GM18868 (cell line): Measurements from ENCODE around the gene PGAP1.

ENCODE experiments used
- ATAC-seq: cut with Tn5 transposase; IDR thresholded peaks from one replicate; pipeline ENCODE4 v1.9.1; 2021; ENCODE audit warnings: mild to moderate bottlenecking, moderate library complexity; ENCODE audit not compliant: unreplicated experiment

PGAP1 gene

DNA sequence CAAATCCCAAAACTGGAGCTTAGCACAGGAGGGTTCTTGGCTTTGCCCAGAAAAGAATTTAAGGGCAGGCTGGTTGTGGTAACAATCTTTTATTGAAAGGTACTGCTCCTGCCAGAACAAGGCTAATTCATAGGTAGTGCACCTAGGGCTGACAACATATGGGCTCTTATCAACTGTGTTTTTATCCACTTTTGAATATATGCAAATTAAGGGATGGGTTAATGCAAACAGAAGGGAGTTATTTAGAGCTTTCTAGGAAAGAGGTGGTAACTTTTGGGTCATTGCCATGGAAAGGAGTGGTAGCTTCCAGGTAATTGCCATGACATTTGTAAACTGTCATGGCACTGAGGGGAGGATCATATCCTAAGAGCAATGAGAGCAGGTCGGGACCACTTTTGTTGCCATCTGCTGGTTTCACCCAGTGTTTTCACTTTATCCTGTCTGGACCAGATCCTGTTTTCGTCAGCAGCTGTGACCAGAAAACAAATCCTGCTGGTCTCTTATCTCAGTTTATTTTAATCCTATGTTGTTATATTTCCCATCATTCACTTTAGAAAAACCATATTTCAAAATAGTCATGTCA lies 118.3 kb downstream of the PGAP1 start:
- no peak for ATAC-seq

DNA sequence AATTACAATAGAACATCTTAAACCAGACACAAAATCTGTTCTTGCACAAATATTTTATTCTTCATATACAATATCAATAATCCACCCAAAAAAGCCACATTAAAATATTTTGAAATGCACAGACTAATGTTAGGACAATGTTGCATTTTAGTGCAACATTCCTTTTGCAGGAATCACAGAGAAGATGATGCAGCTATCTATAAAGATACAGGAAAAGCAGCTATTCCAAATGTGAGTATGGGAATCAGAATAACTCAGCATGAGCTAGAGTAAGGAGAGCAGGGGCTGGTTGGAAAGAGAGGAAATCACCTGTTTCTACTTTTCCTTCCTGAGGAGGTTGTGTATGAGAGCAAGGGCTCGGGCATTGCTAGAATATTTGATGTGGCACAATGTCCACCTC lies 122.1 kb downstream of the PGAP1 start:
- no peak for ATAC-seq

DNA sequence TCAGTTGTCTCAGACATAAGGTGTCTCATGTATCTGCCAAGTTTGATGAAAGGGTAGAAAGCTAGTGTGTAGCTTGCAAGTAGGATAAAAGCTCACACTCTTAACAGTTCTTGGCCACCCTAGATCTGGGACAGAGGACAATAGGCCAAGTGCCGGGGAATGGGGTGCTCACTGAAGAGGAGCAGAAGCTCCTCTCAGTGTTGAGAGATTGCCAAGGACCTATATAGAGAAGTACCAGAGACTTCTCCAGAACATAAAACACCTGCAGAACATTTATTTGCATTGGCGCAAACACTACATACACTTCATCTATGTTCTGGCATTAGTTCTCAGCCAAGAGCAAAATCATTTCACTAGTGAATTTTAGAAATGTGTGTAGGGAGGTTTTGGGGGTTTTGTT lies 124.1 kb downstream of the PGAP1 start:
- no peak for ATAC-seq

DNA sequence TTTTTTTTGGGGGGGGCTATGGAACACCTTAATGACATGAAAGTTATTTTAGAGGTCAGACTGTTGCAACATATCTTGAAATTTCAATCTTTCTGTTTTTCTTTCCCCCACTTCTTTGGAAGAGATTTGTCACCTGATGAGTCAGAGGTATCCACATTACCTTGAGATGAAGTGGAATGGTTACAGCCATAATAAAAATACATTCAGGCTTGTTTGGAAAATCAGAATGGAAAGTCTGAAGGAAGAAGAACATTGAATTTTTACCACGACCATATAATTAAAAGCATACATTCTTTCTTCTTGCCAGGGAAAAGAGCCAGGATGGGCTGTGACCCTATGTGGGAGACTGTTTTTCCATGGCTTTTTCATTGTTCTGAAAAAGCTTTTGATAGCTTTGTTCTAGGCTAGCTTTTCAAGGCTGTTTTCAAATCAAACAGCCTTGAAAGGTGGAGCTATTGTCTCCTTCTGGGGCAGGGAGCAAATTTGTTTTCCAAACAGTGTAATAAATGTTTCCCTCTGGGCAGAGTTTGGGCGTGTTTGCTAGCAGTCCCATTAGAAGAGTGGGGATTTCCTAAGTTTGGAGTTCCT lies 124.7 kb downstream of the PGAP1 start:
- ATAC-seq = no peak

DNA sequence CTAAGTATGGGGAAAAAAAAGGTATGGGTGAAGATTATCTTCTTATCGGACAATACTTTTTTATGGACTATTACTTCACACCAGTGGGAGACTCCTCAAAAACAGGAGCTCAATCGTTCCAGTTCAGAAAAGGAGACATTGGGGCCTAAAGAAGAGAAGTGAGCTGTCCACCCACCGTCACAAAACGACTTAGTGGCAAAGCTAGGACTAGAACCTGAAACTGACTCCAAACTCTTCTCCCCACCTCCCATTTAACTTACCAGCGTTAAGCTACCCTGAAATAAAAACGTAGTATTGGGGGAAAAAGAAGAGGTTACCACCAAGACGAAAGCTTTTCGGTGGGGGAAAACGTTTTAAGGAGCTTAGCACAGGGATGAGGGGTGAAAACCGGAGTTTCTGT lies 127.5 kb downstream of the PGAP1 start:
- no peak for ATAC-seq

DNA sequence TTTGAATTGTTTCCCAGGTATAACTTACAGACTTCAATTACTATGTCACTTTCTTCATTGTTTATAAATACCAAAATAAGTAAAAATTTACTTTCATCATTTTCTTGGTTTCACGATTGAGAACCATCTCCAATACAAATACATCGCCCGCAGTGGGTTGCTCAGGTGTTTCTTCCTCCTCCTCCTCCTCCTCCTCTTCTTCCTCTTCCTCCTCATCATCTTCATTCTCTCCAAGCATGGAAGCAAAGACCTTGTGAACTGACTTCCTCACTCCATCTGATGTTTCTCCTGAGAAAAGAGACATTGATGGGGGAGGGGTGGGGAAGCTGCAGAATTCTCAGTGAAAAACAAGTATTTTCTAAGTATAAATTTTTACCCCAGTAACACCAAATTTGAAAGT lies 133.6 kb downstream of the PGAP1 start:
- ATAC-seq = no peak

DNA sequence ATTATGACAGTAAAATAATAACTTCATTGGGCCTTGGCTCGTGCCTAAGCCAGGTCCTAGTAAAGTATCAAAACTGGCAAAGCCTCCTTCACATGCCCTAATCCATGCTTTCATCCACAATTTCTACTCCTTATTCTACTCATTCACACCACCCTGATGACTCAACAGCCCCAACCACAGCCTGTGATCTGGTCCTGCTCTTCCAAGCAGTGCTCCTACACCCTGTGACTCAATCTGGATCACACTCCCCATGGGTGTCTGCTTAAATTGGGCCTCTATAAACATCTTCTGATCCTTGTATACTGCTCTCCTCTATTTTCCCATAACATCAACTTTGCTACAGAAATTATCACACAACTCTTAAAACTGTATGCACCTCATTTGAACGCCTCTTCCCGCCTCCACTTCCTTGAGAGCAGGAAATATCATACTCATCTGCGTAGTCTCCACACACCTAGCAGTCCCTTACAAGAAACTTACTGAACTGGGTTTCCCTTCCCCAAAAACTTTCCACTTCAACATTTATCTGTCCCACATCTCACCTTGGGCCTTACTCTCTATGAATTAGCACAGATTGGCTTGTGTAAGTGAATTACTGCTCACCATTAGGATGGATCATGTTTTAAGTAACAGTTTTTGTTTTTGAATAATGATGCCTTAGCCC lies 142.9 kb downstream of the PGAP1 start:
- ATAC-seq = peak; percentile 63
